ENCODE results near the gene PCDH19. TPM values are rescaled to one million over a fixed set of nuclear protein-coding genes. Genes with fewer than 3 reads are reported as not detected.

Gene PCDH19
- total RNA-seq, 1 donor from 2014 or later, result not detected

DNA sequence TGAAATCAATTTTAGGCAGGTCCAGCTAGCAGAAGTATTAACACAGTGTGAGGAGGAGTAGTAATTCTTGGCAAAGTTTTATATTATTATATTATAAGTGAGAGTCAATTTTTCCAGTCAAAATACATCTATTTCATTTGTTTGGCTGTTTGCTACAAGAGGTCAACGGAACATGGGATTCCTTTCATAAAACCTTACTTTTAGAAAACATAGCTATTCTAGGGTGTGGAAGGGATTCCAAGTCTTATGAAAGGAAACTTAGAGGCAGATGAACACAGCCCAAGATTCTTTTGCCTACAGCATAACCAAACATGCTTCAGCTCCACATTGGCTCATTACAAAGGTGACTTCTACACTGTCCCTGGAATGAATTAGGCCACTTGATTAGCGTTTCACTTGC is 29.9 kb upstream of the PCDH19 start:
- H3K27ac Mint-ChIP-seq, result no peak overlapping the region
- no peak overlapping the region for H3K4me3 Mint-ChIP-seq
- H3K9me3 Mint-ChIP-seq, result no peaks in the 10 kb centered on the region
- H3K4me1 Mint-ChIP-seq, result no peaks in the 10 kb centered on the region
- POLR2A ChIA-PET, result no interaction called here
- no peak for DNase-seq
- intact Hi-C loops (cut with micrococcal nuclease), result no loop called here
- no peaks in the 10 kb centered on the region for H3K27me3 Mint-ChIP-seq
- no peak for ATAC-seq (ENCODE audit: low read depth)
- no peaks in the 10 kb centered on the region for H3K36me3 Mint-ChIP-seq (ENCODE audit: low read depth)
- CTCF ChIA-PET, result no interaction called here
- TF ChIP-seq, protein P1, sequence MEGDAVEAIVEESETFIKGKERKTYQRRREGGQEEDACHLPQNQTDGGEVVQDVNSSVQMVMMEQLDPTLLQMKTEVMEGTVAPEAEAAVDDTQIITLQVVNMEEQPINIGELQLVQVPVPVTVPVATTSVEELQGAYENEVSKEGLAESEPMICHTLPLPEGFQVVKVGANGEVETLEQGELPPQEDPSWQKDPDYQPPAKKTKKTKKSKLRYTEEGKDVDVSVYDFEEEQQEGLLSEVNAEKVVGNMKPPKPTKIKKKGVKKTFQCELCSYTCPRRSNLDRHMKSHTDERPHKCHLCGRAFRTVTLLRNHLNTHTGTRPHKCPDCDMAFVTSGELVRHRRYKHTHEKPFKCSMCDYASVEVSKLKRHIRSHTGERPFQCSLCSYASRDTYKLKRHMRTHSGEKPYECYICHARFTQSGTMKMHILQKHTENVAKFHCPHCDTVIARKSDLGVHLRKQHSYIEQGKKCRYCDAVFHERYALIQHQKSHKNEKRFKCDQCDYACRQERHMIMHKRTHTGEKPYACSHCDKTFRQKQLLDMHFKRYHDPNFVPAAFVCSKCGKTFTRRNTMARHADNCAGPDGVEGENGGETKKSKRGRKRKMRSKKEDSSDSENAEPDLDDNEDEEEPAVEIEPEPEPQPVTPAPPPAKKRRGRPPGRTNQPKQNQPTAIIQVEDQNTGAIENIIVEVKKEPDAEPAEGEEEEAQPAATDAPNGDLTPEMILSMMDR (IDR thresholded peaks at IDR 0.05), result no peak

DNA sequence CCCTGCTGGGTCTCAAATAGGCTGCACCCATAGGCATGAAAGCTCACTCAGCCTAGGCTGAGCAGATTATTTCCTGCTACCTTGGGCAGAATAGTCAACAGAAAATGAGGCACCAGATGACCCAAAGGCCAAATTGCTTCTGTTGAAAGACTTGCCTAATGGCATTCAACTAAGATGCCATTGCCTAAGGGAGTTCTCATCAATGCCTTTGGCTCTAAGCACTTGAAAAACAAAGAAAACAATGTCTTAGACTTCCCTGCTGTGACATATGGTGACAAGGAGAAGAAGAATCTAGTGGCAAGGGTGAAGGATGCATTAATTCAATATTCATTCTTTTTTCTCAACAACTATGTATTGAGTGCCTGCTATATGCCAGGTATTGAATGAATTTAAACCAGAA is 25.7 kb upstream of the PCDH19 start:
- Mint-ChIP-seq H3K36me3 (ENCODE audit: low read depth) (no peaks in the 10 kb centered on the region), H3K4me1 (no peaks in the 10 kb centered on the region), H3K27ac (no peak overlapping the region), H3K27me3 (no peaks in the 10 kb centered on the region), H3K9me3 (no peaks in the 10 kb centered on the region), H3K4me3 (no peak overlapping the region)
- ChIA-PET CTCF (no interaction called here), POLR2A (no interaction called here)
- DNase-seq, result no peak
- intact Hi-C loops (cut with micrococcal nuclease), result no loop called here
- no peak for ATAC-seq (ENCODE audit: low read depth)
- TF ChIP-seq, protein P1 (IDR thresholded peaks at IDR 0.05), result no peak

DNA sequence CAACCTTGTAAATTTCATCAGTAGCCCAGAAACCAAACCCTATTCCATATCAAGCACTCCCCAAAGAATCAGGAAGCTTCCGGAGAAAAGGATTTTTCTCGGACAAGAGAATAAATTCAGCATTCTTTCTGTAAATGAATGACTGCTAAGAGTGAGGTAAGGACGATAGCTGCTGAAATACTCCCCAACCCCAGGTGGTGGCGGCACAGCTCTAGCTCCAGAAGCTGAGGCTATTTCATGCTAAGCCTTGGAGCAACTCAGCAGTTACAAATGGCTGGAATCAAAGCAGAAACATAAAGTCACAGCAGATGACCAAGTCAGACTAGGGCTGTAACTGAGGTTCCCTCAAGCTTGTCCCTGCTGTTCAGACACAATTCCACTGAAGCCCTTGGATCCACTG is 13.9 kb upstream of the PCDH19 start:
- Mint-ChIP-seq H3K4me3 (no peak overlapping the region), H3K27ac (no peak overlapping the region), H3K9me3 (no peaks in the 10 kb centered on the region), H3K36me3 (ENCODE audit: low read depth) (no peaks in the 10 kb centered on the region), H3K4me1 (no peaks in the 10 kb centered on the region), H3K27me3 (peaks cover 5% of the 10 kb centered on the region)
- POLR2A ChIA-PET, result no interaction called here
- DNase-seq (no peak), ATAC-seq (ENCODE audit: low read depth) (no peak)
- CTCF ChIA-PET, result no interaction called here
- intact Hi-C loops (cut with micrococcal nuclease), result no loop called here
- TF ChIP-seq, protein P1 (IDR thresholded peaks at IDR 0.05), result no peak

DNA sequence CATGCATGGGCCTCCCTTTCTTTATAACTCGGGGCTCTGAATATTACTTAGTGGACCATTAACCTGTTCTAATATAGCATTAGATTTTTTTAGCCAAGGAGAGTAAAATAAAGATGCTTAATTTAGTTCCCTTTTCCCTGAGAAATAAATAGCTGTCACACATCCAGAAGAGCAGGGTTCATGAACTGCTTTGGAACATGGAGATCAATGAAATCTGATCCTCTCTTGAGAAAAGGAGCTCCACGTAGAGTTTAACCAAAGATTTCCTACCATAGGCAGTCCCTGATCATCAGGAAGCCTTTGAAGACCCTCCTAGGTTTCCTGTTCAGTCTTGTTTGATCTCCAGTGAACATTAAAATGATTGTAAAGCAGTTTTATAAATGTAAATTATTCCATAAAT is 8.5 kb upstream of the PCDH19 start:
- TF ChIP-seq, protein P1 (IDR thresholded peaks at IDR 0.05), result no peak
- no peaks in the 10 kb centered on the region for H3K36me3 Mint-ChIP-seq (ENCODE audit: low read depth)
- no peak overlapping the region for H3K27ac Mint-ChIP-seq
- no peak overlapping the region for H3K4me3 Mint-ChIP-seq
- no peaks in the 10 kb centered on the region for H3K9me3 Mint-ChIP-seq
- ChIA-PET POLR2A (no interaction called here), CTCF (no interaction called here)
- peaks cover 13% of the 10 kb centered on the region for H3K27me3 Mint-ChIP-seq
- ATAC-seq (ENCODE audit: low read depth) (no peak), DNase-seq (no peak)
- intact Hi-C loops (cut with micrococcal nuclease), result no loop called here
- no peaks in the 10 kb centered on the region for H3K4me1 Mint-ChIP-seq

DNA sequence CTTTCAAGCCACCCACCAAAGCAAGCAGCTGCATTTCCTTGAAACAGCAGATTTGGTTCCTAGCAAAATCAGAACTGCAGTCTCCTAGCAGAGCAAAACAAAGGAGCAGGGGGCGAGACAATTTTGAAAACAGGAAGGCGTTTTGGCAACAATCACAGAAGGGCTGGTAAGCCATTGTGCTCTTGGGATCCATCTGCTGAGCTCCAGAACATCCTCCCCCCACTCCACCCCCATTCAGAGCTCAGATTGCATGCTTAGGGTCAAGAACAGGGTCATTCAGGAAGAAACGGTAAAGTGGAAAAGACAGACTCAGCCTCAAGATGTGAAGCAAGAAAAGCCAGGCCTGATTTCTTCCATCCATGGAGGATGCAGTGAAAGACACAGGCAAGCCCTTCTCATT is 7.6 kb upstream of the PCDH19 start:
- TF ChIP-seq, protein P1 (IDR thresholded peaks at IDR 0.05), result no peak
- Mint-ChIP-seq H3K4me1 (peaks cover 5% of the 10 kb centered on the region), H3K4me3 (no peak overlapping the region), H3K27me3 (peaks cover 20% of the 10 kb centered on the region), H3K36me3 (ENCODE audit: low read depth) (no peaks in the 10 kb centered on the region), H3K27ac (no peak overlapping the region), H3K9me3 (no peaks in the 10 kb centered on the region)
- intact Hi-C loops (cut with micrococcal nuclease), result no loop called here
- ChIA-PET POLR2A (no interaction called here), CTCF (no interaction called here)
- no peak for ATAC-seq (ENCODE audit: low read depth)
- DNase-seq, result no peak
